OCI-LY7 (cell line): ENCODE measurements around the gene LITAFD. TPM values are rescaled to one million over a fixed set of nuclear protein-coding genes. Genes with fewer than 3 reads are reported as not detected.

Source experiments
- BruUV-seq: library from RNA; stranded (reverse); fragments of 400-500 nt; replicated peaks from 2 replicates; lab custom pipeline; 2021; lab: Mats Ljungman, UMichigan
- CTCF ChIA-PET: fragments of 300-600 bp; sonication (Branson Sonifier 250); formaldehyde crosslinking; loops from one replicate; lab custom pipeline; 2022; ENCODE audit warnings: antibody characterized with exemption; ENCODE audit not compliant: unreplicated experiment; lab: Charles Lee
- POLR2A ChIA-PET: fragments of 300-600 bp; sonication (Branson Sonifier 250); formaldehyde crosslinking; loops from one replicate; lab custom pipeline; 2022; ENCODE audit warnings: antibody characterized with exemption; lab: Charles Lee
- DNase-seq: peaks from one replicate; pipeline ENCODE4 v3.0.0-alpha.2; 2015; ENCODE audit warnings: low spot score
- H2AFZ ChIP-seq: fragments of 200-600 bp; sonication (generic), shearing (Covaris generic); 2 replicates; pipeline ENCODE4 v1.6.1; 2014; ENCODE audit warnings: mild to moderate bottlenecking, antibody characterized with exemption, low read length, moderate library complexity
- H3K27ac ChIP-seq: fragments of 200-600 bp; sonication (generic); 2 replicates; pipeline ENCODE4 v1.5.1; 2014; ENCODE audit warnings: mixed run types, low read depth, mild to moderate bottlenecking, moderate library complexity, low read length, inconsistent platforms; ENCODE audit not compliant: poor library complexity, severe bottlenecking
- H3K36me3 ChIP-seq: fragments of 200-600 bp; sonication (generic); 2 replicates; pipeline ENCODE4 v1.6.1; 2014; ENCODE audit warnings: mild to moderate bottlenecking, antibody characterized with exemption, low read length, moderate library complexity, mixed read lengths; ENCODE audit not compliant: insufficient read depth
- H3K4me1 ChIP-seq: fragments of 200-600 bp; sonication (generic); 2 replicates; pipeline ENCODE4 v1.5.1; 2014; ENCODE audit warnings: mild to moderate bottlenecking, low read length; ENCODE audit not compliant: insufficient read depth, poor library complexity, severe bottlenecking
- H3K4me2 ChIP-seq: fragments of 200-600 bp; sonication (generic); 2 replicates; pipeline ENCODE4 v1.6.1; 2014; ENCODE audit warnings: mild to moderate bottlenecking, low read length
- H3K4me3 ChIP-seq: fragments of 200-600 bp; sonication (generic); 2 replicates; pipeline ENCODE4 v1.5.1; 2014; ENCODE audit warnings: mild to moderate bottlenecking, low read depth, low read length; ENCODE audit not compliant: poor library complexity, severe bottlenecking
- H3K79me2 ChIP-seq: fragments of 200-600 bp; sonication (generic); 2 replicates; pipeline ENCODE4 v1.6.1; 2016; ENCODE audit warnings: low read depth, mild to moderate bottlenecking, low read length, moderate library complexity, mixed read lengths; ENCODE audit not compliant: insufficient read depth
- H3K9me2 ChIP-seq: fragments of 200-600 bp; sonication (generic); 2 replicates; pipeline ENCODE4 v1.6.1; 2016; ENCODE audit warnings: mild to moderate bottlenecking, low read length, mixed read lengths; ENCODE audit not compliant: insufficient read depth
- H3K9me3 ChIP-seq: fragments of 200-600 bp; sonication (generic); 2 replicates; pipeline ENCODE4 v1.6.1; 2014; ENCODE audit warnings: mild to moderate bottlenecking, mixed run types, low read length, mixed read lengths
- H4K20me1 ChIP-seq: fragments of 200-600 bp; sonication (generic); 2 replicates; pipeline ENCODE4 v1.6.1; 2014; ENCODE audit warnings: mild to moderate bottlenecking, antibody characterized with exemption, low read length, moderate library complexity, mixed read lengths; ENCODE audit not compliant: insufficient read depth
- CTCF ChIP-seq: fragments of 200-600 bp; sonication (generic); conservative IDR thresholded peaks from 2 replicates; pipeline ENCODE4 v1.5.1; 2014; ENCODE audit warnings: mild to moderate bottlenecking, antibody characterized with exemption, low read length, moderate library complexity, mixed read lengths
- EZH2phosphoT487 ChIP-seq: fragments of 200-600 bp; sonication (generic); IDR thresholded peaks from 2 replicates; pipeline ENCODE4 v1.6.1; 2018; ENCODE audit warnings: low read depth, borderline replicate concordance, mild to moderate bottlenecking, mixed run types, antibody characterized with exemption, low read length, moderate library complexity, mixed read lengths
- intact Hi-C: fragments of 100-400 bp; cut with micrococcal nuclease; formaldehyde crosslinking; loops from one replicate; pipeline ENCODE4 v1.10.0; 2022; ENCODE audit not compliant: unreplicated experiment
- total RNA-seq, 2 experiments: library from RNA; depleted of rRNA in 1 of 2; stranded (reverse); fragments of >200 nt in 1 of 2; shearing (Covaris generic) in 1 of 2; gene quantifications; 2 replicates each; pipeline ENCODE4 v1.2.3, GENCODE V29; 2014 to 2022

LITAFD gene
- total RNA-seq, 2 experiments from 2014 or later: not detected

DNA sequence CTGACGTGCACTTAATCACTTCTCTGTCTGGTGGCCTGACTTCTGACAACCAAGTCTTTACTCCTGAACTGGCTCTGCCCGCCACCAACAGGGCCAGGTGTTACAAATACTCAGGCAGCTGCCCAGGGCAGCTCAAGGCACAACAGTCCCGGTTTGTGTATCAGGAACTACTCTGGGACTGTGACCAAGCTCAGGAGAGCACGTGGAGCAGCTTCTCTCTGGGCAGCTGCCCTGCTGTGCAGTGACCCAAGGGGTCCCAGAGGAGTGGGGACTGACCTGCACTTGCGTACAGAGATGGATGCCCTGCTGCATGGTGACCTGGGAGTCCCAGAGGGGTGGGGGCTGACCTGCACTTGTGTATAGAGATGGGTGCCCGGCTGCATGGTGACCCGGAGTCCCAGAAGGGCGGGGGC lies 21.9 kb downstream of the LITAFD start:
- H3K4me3 ChIP-seq: no peak overlapping the region
- BruUV-seq: no TSS peak
- H3K36me3 ChIP-seq: peaks cover 92% of the 10 kb centered on the region
- TF ChIP-seq EZH2phosphoT487 (no peak), CTCF (no peak)
- no peak for DNase-seq
- no peaks in the 10 kb centered on the region for H3K9me2 ChIP-seq
- no peak overlapping the region for H2AFZ ChIP-seq
- ChIA-PET CTCF (no interaction called here), POLR2A (no interaction called here)
- no peaks in the 10 kb centered on the region for H3K9me3 ChIP-seq
- no peaks in the 10 kb centered on the region for H3K79me2 ChIP-seq
- intact Hi-C loops: no loop called here
- no peaks in the 10 kb centered on the region for H4K20me1 ChIP-seq
- no peak overlapping the region for H3K27ac ChIP-seq
- H3K4me2 ChIP-seq: no peak overlapping the region
- no peaks in the 10 kb centered on the region for H3K4me1 ChIP-seq

GRCh38 chr16:8905168-8905762 lies 23.1 kb downstream of the LITAFD start:
- TF ChIP-seq EZH2phosphoT487 (no peak), CTCF (peak; percentile 67)
- ChIA-PET CTCF (no interaction called here), POLR2A (no interaction called here)
- Histone ChIP-seq H3K4me1 (no peaks in the 10 kb centered on the region), H3K79me2 (no peaks in the 10 kb centered on the region), H3K36me3 (peaks cover 90% of the 10 kb centered on the region), H2AFZ (no peak overlapping the region), H4K20me1 (no peaks in the 10 kb centered on the region), H3K4me3 (no peak overlapping the region), H3K9me3 (no peaks in the 10 kb centered on the region), H3K9me2 (no peaks in the 10 kb centered on the region), H3K4me2 (no peak overlapping the region), H3K27ac (no peak overlapping the region)
- DNase-seq: peak; percentile 56
- intact Hi-C loops: no loop called here
- BruUV-seq: no TSS peak

DNA sequence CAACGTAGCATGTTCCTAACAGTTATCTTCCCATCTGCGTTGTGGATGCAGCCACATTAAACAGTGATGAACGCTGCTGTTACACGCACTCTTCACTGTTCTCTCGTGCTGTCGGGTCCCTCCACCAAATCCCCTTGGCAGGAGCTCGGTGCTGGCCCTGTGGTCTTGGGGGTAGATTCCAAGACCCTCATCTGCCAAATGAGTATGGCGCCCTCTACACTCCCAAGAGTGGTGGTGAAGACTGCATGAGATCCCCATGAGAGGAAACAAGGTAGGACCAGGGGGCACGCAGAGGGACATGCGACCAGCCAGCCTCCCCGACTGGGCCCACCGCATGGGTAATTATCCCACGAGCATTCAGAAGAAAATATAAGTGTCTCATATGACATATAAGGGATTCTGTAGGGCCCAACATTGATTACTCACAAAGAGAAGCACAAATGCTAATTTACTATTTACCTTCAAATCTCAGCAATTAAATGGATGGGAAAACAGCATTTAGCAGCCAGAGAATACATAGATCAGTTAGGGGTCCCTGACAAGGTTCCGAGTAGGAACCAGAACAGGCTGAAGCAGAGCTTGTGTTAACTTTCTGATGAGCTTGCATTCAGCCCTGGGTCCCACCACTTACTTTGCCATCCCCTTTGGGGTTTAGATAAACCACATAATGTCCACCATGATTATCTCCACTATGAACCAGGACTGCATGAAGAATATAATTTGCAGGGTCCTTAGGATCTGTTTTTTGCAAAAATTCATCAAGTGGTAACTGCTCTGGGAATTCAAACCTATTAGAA lies 23.8 kb downstream of the LITAFD start:
- no peaks in the 10 kb centered on the region for H3K9me3 ChIP-seq
- POLR2A ChIA-PET: interaction anchor here (0.5 kb wide), 1 partner anchor 126 kb away, joined by 4 read pairs; no protein-coding TSS in a partner anchor
- H3K4me3 ChIP-seq: no peak overlapping the region
- no peak for DNase-seq
- no peak overlapping the region for H2AFZ ChIP-seq
- H3K4me2 ChIP-seq: no peak overlapping the region
- no peaks in the 10 kb centered on the region for H3K79me2 ChIP-seq
- CTCF ChIA-PET: no interaction called here
- no TSS peak for BruUV-seq
- H3K9me2 ChIP-seq: no peaks in the 10 kb centered on the region
- no peaks in the 10 kb centered on the region for H4K20me1 ChIP-seq
- intact Hi-C loops: no loop called here
- H3K27ac ChIP-seq: no peak overlapping the region
- peaks cover 90% of the 10 kb centered on the region for H3K36me3 ChIP-seq
- H3K4me1 ChIP-seq: no peaks in the 10 kb centered on the region
- TF ChIP-seq EZH2phosphoT487: no peak
- peak; percentile 61 for TF ChIP-seq CTCF
